A673 (cell line): ENCODE measurements around the gene SLC38A4. TPM values are rescaled to one million over a fixed set of nuclear protein-coding genes. Genes with fewer than 3 reads are reported as not detected.

Experiments
- BruUV-seq: library from RNA; stranded (reverse); fragments of 400-500 nt; replicated peaks from 2 replicates; lab custom pipeline; 2021; lab: Mats Ljungman, UMichigan
- CTCF ChIA-PET: fragments of 300-600 bp; sonication (Branson Sonifier 250); formaldehyde crosslinking; loops from one replicate; lab custom pipeline; 2022; ENCODE audit warnings: antibody characterized with exemption; lab: Charles Lee
- POLR2A ChIA-PET: fragments of 300-600 bp; sonication (Branson Sonifier 250); formaldehyde crosslinking; loops from one replicate; lab custom pipeline; 2022; ENCODE audit warnings: antibody characterized with exemption; ENCODE audit not compliant: low non-redundant PET; lab: Charles Lee
- DNase-seq: peaks from one replicate; pipeline ENCODE4 v3.0.0-alpha.2; 2015; ENCODE audit warnings: low spot score
- H3K27ac ChIP-seq: fragments of 200-600 bp; sonication (generic); 2 replicates; pipeline ENCODE4 v1.5.1; 2016; ENCODE audit warnings: mixed run types, low read depth, mild to moderate bottlenecking, mixed read lengths, antibody characterized with exemption, low read length; ENCODE audit not compliant: poor library complexity, severe bottlenecking
- H3K27me3 ChIP-seq: fragments of 200-600 bp; sonication (generic); replicated peaks from 2 replicates; pipeline ENCODE4 v1.6.1; 2017; ENCODE audit warnings: mixed run types, low read depth, mild to moderate bottlenecking, mixed read lengths, antibody characterized with exemption, low read length; ENCODE audit not compliant: insufficient read depth, poor library complexity
- H3K36me3 ChIP-seq: fragments of 200-600 bp; sonication (generic); 2 replicates; pipeline ENCODE4 v1.6.1; 2016; ENCODE audit warnings: mixed run types, mild to moderate bottlenecking, mixed read lengths, antibody characterized with exemption, low read length; ENCODE audit not compliant: insufficient read depth, poor library complexity, severe bottlenecking
- H3K4me1 ChIP-seq: fragments of 200-600 bp; sonication (generic); 2 replicates; pipeline ENCODE4 v1.6.1; 2017; ENCODE audit warnings: mixed run types, mild to moderate bottlenecking, mixed read lengths, antibody characterized with exemption, low read length; ENCODE audit not compliant: insufficient read depth, poor library complexity, severe bottlenecking
- H3K4me3 ChIP-seq: fragments of 200-600 bp; sonication (generic); 2 replicates; pipeline ENCODE4 v1.5.1; 2016; ENCODE audit warnings: low read depth, mixed run types, mild to moderate bottlenecking, mixed read lengths, low read length; ENCODE audit not compliant: poor library complexity, severe bottlenecking
- H3K9me3 ChIP-seq: fragments of 200-600 bp; sonication (generic); 2 replicates; pipeline ENCODE4 v1.6.1; 2016; ENCODE audit warnings: mixed run types, low read depth, mild to moderate bottlenecking, mixed read lengths, antibody characterized with exemption, low read length; ENCODE audit not compliant: poor library complexity, severe bottlenecking
- CTCF ChIP-seq: fragments of 300-800, 200-600 bp; sonication (generic); conservative IDR thresholded peaks from 2 replicates; pipeline ENCODE4 v1.5.1; 2017; ENCODE audit warnings: low read depth, mild to moderate bottlenecking, antibody characterized with exemption, low read length, moderate library complexity, mixed read lengths
- EZH2 ChIP-seq: fragments of 200-600 bp; sonication (generic); IDR thresholded peaks from 2 replicates; pipeline ENCODE4 v1.6.1; 2017; ENCODE audit warnings: borderline replicate concordance, low read depth, mild to moderate bottlenecking, mixed read lengths, antibody characterized with exemption, low read length; ENCODE audit not compliant: poor library complexity, severe bottlenecking
- intact Hi-C: fragments of 100-400 bp; cut with micrococcal nuclease; formaldehyde crosslinking; loops from one replicate; pipeline ENCODE4 v1.10.0; 2022; ENCODE audit not compliant: unreplicated experiment
- total RNA-seq: library from RNA; stranded (reverse); gene quantifications from 2 replicates; pipeline ENCODE4 v1.2.3, GENCODE V29; 2021

SLC38A4 gene
- total RNA-seq, 1 experiment from 2014 or later, result 0.58 TPM

DNA sequence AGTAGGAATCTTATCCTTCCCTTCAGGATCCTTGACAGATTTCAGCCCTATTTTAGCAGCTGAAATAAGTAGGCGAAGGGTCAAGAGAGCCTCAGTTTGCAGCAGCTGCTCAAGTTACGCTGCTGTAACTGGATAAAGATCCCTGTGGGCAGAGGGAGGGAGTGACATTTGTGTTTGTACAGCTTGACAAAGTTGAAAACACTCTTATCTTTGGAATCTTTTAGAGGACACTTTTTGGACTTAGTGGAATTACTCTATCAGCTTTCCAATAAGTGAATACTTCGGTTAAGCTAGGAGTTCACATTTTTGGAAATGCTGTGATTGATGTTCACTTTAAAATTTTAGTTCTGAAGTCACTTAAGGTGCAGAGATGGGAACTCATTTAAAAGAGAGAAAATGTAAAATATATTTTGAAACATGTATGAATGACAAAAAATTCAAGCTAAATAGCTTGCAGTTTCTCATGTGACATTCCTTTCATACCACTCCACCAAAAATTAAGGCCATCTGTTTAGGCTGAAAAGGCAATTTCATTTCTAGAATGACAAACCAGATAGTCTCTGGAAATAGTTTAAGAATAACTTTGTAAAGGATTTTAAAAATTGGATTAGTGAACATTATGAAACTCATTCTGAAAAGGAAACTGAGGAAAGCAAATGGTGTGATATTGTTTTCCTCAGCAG, 55.2 kb downstream of the SLC38A4 start:
- H3K27me3 ChIP-seq, result no peaks in the 10 kb centered on the region
- BruUV-seq, result no TSS peak
- POLR2A ChIA-PET, result no interaction called here
- peak; percentile 57 for DNase-seq
- H3K36me3 ChIP-seq, result no peaks in the 10 kb centered on the region
- no peak for TF ChIP-seq CTCF
- TF ChIP-seq EZH2, result no peak
- H3K9me3 ChIP-seq, result no peaks in the 10 kb centered on the region
- intact Hi-C loops, result no loop called here
- H3K4me1 ChIP-seq, result peaks cover 39% of the 10 kb centered on the region
- CTCF ChIA-PET, result interaction anchor here (0.5 to 0.6 kb wide), 2 partner anchors 19 to 646 kb away, joined by 3 to 4 read pairs; no protein-coding TSS in a partner anchor
- no peak overlapping the region for H3K4me3 ChIP-seq
- peak overlapping the region; percentile 77 for H3K27ac ChIP-seq

- Histone ChIP-seq H3K27me3 (no peaks in the 10 kb centered on the region), H3K27ac (no peak overlapping the region), H3K9me3 (no peaks in the 10 kb centered on the region), H3K36me3 (no peaks in the 10 kb centered on the region), H3K4me1 (peaks cover 7% of the 10 kb centered on the region), H3K4me3 (no peak overlapping the region)
- POLR2A ChIA-PET, result no interaction called here
- intact Hi-C loops, result no loop called here
- CTCF ChIA-PET, result no interaction called here
- DNase-seq, result no peak
- TF ChIP-seq EZH2, result no peak
- no peak for TF ChIP-seq CTCF
- no TSS peak for BruUV-seq
Measured at GRCh38 chr12:46764005-46764404, 61.8 kb downstream of the SLC38A4 start.

DNA sequence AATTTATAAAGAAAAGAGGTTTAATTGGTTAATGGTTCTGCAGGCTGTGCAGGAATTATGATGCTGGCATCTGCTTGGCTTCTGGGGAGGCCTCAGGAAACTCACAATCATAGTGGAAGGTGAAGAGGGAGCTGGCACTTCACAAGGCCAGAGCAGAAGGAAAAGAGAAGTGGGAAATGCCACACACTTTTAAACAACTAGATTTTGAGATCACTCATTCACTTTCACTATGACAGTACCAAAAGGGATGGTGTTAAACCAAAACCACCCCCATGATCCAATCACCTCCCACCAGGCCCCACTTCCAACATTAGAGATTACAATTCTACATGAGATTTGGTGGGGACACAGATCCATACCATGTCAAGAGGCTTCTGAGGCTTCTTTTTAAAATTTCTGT, 62.6 kb downstream of the SLC38A4 start:
- H3K9me3 ChIP-seq, result no peaks in the 10 kb centered on the region
- ChIA-PET CTCF (no interaction called here), POLR2A (no interaction called here)
- intact Hi-C loops, result no loop called here
- TF ChIP-seq EZH2, result no peak
- TF ChIP-seq CTCF, result no peak
- H3K36me3 ChIP-seq, result no peaks in the 10 kb centered on the region
- no peak for DNase-seq
- peaks cover 6% of the 10 kb centered on the region for H3K4me1 ChIP-seq
- H3K27me3 ChIP-seq, result no peaks in the 10 kb centered on the region
- H3K4me3 ChIP-seq, result no peak overlapping the region
- BruUV-seq, result no TSS peak
- no peak overlapping the region for H3K27ac ChIP-seq
